ENCODE results near the gene GMPR2. TPM values are rescaled to one million over a fixed set of nuclear protein-coding genes. Genes with fewer than 3 reads are reported as not detected.

Gene GMPR2
- total RNA-seq, 1 donor from 2014 or later: 47.9 TPM

DNA sequence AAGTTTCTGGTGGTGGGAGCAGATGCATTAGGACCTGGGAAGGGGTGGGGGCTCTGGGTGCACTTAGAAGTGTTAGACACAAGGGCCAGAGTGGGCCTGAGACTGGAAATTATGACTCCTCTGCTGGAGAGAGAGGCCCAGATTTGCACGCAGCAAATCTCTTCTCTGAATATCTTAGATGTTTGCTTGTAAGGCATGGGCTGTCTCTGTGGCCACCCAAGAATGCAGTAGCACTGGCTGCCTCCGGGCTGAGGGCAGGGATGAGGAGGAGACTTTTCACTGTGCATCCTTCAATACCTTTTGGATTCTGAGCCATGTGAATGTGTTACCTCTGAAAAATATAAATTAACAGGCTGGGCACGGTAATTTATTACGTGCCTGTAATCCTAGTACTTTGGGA, 52.6 kb downstream of the GMPR2 start:
- H3K9me3 Mint-ChIP-seq (ENCODE audit: low read depth): no peaks in the 10 kb centered on the region
- peaks cover 8% of the 10 kb centered on the region for H3K4me1 Mint-ChIP-seq (ENCODE audit: low read depth)
- peak overlapping the region; percentile 49 for H3K27ac Mint-ChIP-seq (ENCODE audit: unreplicated experiment)

DNA sequence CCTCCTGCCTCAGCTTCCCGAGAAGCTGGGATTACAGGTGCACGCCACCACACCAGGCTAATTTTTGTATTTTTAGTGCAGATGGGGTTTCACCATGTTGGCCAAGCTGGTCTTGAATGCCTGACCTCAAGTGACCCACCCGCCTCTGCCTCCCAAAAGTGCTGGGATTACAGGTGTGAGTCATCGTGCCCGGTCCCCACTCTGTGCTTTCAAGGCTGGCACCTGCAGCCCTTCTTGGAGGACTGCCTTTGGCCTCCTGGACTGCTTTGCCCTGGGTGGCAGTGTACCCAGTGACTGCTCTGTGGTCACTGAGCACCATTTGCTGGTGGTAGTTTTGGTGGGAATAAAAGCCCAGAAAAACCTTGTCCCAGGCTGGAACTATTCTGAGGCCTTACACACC, 54.3 kb downstream of the GMPR2 start:
- Mint-ChIP-seq H3K4me1 (ENCODE audit: low read depth) (peaks cover 8% of the 10 kb centered on the region), H3K27me3 (ENCODE audit: low read depth) (no peaks in the 10 kb centered on the region)

More for the DNA sequence above, 52.6 kb downstream of the GMPR2 start:
- DNase-seq (ENCODE audit: low spot score): peak; percentile 52
- Mint-ChIP-seq H3K27me3 (ENCODE audit: low read depth) (no peaks in the 10 kb centered on the region), H3K36me3 (ENCODE audit: low read depth) (peaks cover 1% of the 10 kb centered on the region), H3K4me3 (ENCODE audit: unreplicated experiment) (no peak overlapping the region)
- TF ChIP-seq, protein P1, sequence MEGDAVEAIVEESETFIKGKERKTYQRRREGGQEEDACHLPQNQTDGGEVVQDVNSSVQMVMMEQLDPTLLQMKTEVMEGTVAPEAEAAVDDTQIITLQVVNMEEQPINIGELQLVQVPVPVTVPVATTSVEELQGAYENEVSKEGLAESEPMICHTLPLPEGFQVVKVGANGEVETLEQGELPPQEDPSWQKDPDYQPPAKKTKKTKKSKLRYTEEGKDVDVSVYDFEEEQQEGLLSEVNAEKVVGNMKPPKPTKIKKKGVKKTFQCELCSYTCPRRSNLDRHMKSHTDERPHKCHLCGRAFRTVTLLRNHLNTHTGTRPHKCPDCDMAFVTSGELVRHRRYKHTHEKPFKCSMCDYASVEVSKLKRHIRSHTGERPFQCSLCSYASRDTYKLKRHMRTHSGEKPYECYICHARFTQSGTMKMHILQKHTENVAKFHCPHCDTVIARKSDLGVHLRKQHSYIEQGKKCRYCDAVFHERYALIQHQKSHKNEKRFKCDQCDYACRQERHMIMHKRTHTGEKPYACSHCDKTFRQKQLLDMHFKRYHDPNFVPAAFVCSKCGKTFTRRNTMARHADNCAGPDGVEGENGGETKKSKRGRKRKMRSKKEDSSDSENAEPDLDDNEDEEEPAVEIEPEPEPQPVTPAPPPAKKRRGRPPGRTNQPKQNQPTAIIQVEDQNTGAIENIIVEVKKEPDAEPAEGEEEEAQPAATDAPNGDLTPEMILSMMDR (IDR thresholded peaks at IDR 0.05): no peak

More for the DNA sequence above, 54.3 kb downstream of the GMPR2 start:
- Mint-ChIP-seq H3K4me3 (ENCODE audit: unreplicated experiment) (no peak overlapping the region), H3K27ac (ENCODE audit: unreplicated experiment) (no peak overlapping the region), H3K36me3 (ENCODE audit: low read depth) (peaks cover 10% of the 10 kb centered on the region), H3K9me3 (ENCODE audit: low read depth) (no peaks in the 10 kb centered on the region)
- peak; percentile 50 for DNase-seq (ENCODE audit: low spot score)
- TF ChIP-seq, protein P1 (IDR thresholded peaks at IDR 0.05): no peak

Other genes with a start within 250 kb of the GMPR2 start
- gene DHRS4L2, start 244.0 kb upstream of the GMPR2 start, total RNA-seq: 11.9 to 17.7 TPM (median 13.9 TPM) in 3 replicates
- 0.34 to 0.60 TPM (median 0.54 TPM) in 3 replicates for gene CARMIL3, start 180.9 kb upstream of the GMPR2 start, total RNA-seq
- gene CPNE6, start 161.4 kb upstream of the GMPR2 start, total RNA-seq: not detected in 3 replicates
- 18.7 to 126 TPM (median 118 TPM) in 3 replicates for gene PCK2, start 138.6 kb upstream of the GMPR2 start, total RNA-seq
- 30.7 to 41.5 TPM (median 32.9 TPM) in 3 replicates for gene DCAF11, start 118.2 kb upstream of the GMPR2 start, total RNA-seq
- 1.2 to 1.6 TPM (median 1.3 TPM) in 3 replicates for gene NRL, start 118.0 kb upstream of the GMPR2 start, total RNA-seq
- gene FITM1, start 102.3 kb upstream of the GMPR2 start, total RNA-seq: 0.27 TPM in 1 of 3 replicates, not detected in the others
- gene PSME1, start 96.7 kb upstream of the GMPR2 start, total RNA-seq: 59.2 to 76.1 TPM (median 64.9 TPM) in 3 replicates
- gene EMC9, start 91.3 kb upstream of the GMPR2 start, total RNA-seq: 14.0 to 15.3 TPM (median 14.8 TPM) in 3 replicates
- 53.6 to 78.7 TPM (median 59.7 TPM) in 3 replicates for gene PSME2, start 86.3 kb upstream of the GMPR2 start, total RNA-seq
- gene RNF31, start 85.4 kb upstream of the GMPR2 start, total RNA-seq: 38.8 to 50.6 TPM (median 45.8 TPM) in 3 replicates
- 28.9 to 38.4 TPM (median 37.8 TPM) in 3 replicates for gene IRF9, start 71.7 kb upstream of the GMPR2 start, total RNA-seq
- 4.4 to 7.9 TPM (median 5.0 TPM) in 3 replicates for gene REC8, start 60.8 kb upstream of the GMPR2 start, total RNA-seq
- 26.7 to 46.2 TPM (median 27.4 TPM) in 3 replicates for gene IPO4, start 44.1 kb upstream of the GMPR2 start, total RNA-seq
- gene TM9SF1, start 37.5 kb upstream of the GMPR2 start, total RNA-seq: 60.3 to 92.0 TPM (median 61.0 TPM) in 3 replicates
- 0.46 TPM in 1 of 3 replicates, not detected in the others for gene TSSK4, start 27.2 kb upstream of the GMPR2 start, total RNA-seq
- 33.1 to 36.1 TPM (median 35.3 TPM) in 3 replicates for gene CHMP4A, start 19.4 kb upstream of the GMPR2 start, total RNA-seq
- 23.2 to 25.7 TPM (median 23.6 TPM) in 3 replicates for gene MDP1, start 16.9 kb upstream of the GMPR2 start, total RNA-seq
- gene NEDD8, start 562 bp upstream of the GMPR2 start, total RNA-seq: 154 to 169 TPM (median 159 TPM) in 3 replicates
- 60.1 to 85.5 TPM (median 72.6 TPM) in 3 replicates for gene TINF2, start 9.7 kb downstream of the GMPR2 start, total RNA-seq
- 3.2 to 5.0 TPM (median 3.3 TPM) in 3 replicates for gene TGM1, start 30.2 kb downstream of the GMPR2 start, total RNA-seq
- gene RABGGTA, start 38.7 kb downstream of the GMPR2 start, total RNA-seq: 27.0 to 34.9 TPM (median 27.4 TPM) in 3 replicates
- 25.6 to 41.4 TPM (median 29.3 TPM) in 3 replicates for gene DHRS1, start 66.9 kb downstream of the GMPR2 start, total RNA-seq
- gene NOP9, start 66.9 kb downstream of the GMPR2 start, total RNA-seq: 19.4 to 30.4 TPM (median 20.7 TPM) in 3 replicates
- gene CIDEB, start 75.0 kb downstream of the GMPR2 start, total RNA-seq: not detected in 3 replicates
- gene LTB4R2, start 77.2 kb downstream of the GMPR2 start, total RNA-seq: 8.8 to 18.4 TPM (median 9.1 TPM) in 3 replicates
- gene LTB4R, start 78.6 kb downstream of the GMPR2 start, total RNA-seq: 6.1 to 12.0 TPM (median 7.3 TPM) in 3 replicates
- gene ADCY4, start 102.1 kb downstream of the GMPR2 start, total RNA-seq: 1.5 to 5.2 TPM (median 3.3 TPM) in 3 replicates
- 0.80 to 1.3 TPM (median 0.90 TPM) in 3 replicates for gene RIPK3, start 107.1 kb downstream of the GMPR2 start, total RNA-seq
- 93.4 to 99.2 TPM (median 97.7 TPM) in 3 replicates for gene NFATC4, start 135.3 kb downstream of the GMPR2 start, total RNA-seq
- gene NYNRIN, start 166.1 kb downstream of the GMPR2 start, total RNA-seq: 20.0 to 32.1 TPM (median 21.0 TPM) in 3 replicates
- 5.2 to 6.1 TPM (median 5.5 TPM) in 3 replicates for gene CBLN3, start 196.7 kb downstream of the GMPR2 start, total RNA-seq
- gene KHNYN, start 197.0 kb downstream of the GMPR2 start, total RNA-seq: 44.4 to 53.8 TPM (median 53.7 TPM) in 3 replicates
- 34.6 to 52.9 TPM (median 35.3 TPM) in 3 replicates for gene SDR39U1, start 209.8 kb downstream of the GMPR2 start, total RNA-seq